ENCODE measurements around the gene FOXD1. TPM values are rescaled to one million over a fixed set of nuclear protein-coding genes. Genes with fewer than 3 reads are reported as not detected.
A peak's percentile ranks its signal among the peaks of the same experiment; 100 is the strongest.

FOXD1 gene
- total RNA-seq, 4 donors from 2014 or later: not detected

DNA sequence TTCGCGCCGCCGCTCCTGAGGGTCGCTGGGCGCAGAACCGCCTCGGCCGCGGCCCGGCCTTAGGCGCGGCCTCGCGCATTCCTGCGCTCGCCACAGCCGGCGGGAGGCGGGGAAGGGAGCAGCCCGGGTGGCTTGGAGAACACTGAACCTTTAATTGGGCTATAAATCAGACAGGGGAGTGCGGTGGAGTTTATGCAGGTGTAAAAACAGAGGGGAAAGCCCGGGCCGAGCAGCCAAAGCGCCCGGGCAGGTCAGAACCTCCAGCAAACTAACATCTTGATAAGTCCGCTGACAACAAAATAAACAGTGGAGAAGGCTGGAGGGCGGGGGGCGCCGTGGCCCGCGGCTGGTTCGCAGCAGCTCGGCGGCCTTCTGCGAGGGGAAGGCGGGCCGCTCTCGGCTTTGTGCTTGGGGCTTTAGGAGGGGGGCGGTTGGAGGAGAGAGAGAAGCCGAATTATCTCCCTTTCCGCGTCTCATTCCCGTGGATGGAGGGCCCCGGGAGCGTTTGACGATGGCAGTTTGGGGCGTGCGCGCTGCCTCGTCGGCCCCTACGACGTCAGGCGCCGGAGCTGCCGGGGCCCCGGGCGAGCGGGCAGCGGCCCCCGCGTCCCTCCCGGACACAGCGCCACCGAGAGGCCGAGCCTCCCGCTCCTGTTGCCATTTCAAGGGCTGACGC, 11.3 kb downstream of the FOXD1 start:
- Histone ChIP-seq H3K4me1 (peaks cover 9 to 21% (median 19%) of the 10 kb centered on the region in 4 donors), H3K4me3 (peak overlapping the region in 3 of 4 donors; percentile 13 to 46 (median 26)), H3K36me3 (no peaks in the 10 kb centered on the region), H3K27me3 (peaks cover 99% of the 10 kb centered on the region), H3K9me3 (no peaks in the 10 kb centered on the region), H3K27ac (no peak overlapping the region)
- in situ Hi-C loops (cut with MboI; ENCODE audit: low pct_ligation_motif_present in 1 of 4, low pct_unique_long_range_greater_than_20kb in 1 of 4, low sequenced_read_pairs in 3 of 4): loop anchor here (10.0 to 25.0 kb wide), 4 partner anchors 125 to 225 kb away; no protein-coding TSS in a partner anchor
- peak; percentile 55 for DNase-seq
- TF ChIP-seq, protein P1, sequence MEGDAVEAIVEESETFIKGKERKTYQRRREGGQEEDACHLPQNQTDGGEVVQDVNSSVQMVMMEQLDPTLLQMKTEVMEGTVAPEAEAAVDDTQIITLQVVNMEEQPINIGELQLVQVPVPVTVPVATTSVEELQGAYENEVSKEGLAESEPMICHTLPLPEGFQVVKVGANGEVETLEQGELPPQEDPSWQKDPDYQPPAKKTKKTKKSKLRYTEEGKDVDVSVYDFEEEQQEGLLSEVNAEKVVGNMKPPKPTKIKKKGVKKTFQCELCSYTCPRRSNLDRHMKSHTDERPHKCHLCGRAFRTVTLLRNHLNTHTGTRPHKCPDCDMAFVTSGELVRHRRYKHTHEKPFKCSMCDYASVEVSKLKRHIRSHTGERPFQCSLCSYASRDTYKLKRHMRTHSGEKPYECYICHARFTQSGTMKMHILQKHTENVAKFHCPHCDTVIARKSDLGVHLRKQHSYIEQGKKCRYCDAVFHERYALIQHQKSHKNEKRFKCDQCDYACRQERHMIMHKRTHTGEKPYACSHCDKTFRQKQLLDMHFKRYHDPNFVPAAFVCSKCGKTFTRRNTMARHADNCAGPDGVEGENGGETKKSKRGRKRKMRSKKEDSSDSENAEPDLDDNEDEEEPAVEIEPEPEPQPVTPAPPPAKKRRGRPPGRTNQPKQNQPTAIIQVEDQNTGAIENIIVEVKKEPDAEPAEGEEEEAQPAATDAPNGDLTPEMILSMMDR (IDR thresholded peaks at IDR 0.05): peak in 2 of 5 experiments; percentile 17 to 19
- no peak for TF ChIP-seq POLR2A (IDR thresholded peaks at IDR 0.05)
- intact Hi-C loops (cut with DNase I; ENCODE audit: low total_unique reads): no loop called here
- WGBS, 2 donors (ENCODE audit: low coverage in 1 of 2): 7% methylated on average over 36 of the region's 69 CpGs; no CpG with 5 or more reads in 1 of the 2 donors

DNA sequence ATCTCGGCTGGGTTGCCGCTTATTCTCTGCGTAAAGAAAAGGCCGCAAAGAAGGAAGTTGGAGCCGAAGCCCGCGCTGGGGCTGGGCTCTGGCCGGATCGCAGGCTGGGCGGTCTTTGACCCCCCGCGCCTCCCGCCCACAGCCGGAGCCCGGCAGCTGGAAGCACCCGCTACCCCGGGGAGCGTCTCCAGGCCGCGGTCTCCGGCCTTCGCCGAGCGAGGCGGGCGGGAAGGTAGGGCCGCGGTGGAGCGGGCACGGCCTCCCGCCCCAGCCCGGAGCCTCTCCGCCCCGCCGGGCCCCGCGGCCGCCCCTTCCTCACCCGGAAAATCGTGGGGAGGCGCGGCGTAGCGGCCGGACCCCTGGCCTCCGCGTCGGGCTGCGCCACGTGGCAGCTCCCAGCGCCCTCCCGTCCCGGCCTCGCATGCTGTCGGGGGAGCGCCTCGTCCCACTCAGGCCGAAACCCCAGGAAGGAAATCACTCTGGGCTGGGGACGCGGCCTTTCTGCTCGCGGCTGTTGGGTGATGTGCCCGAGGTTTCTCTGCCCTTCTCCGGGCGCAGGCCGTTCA, 12.0 kb downstream of the FOXD1 start:
- in situ Hi-C loops (cut with MboI; ENCODE audit: low pct_ligation_motif_present in 1 of 4, low pct_unique_long_range_greater_than_20kb in 1 of 4, low sequenced_read_pairs in 3 of 4) (loop anchor here (10.0 to 25.0 kb wide), 4 partner anchors 124 to 224 kb away; no protein-coding TSS in a partner anchor), intact Hi-C loops (cut with DNase I; ENCODE audit: low total_unique reads) (no loop called here)
- no peak for DNase-seq
- Histone ChIP-seq H3K4me3 (peak overlapping the region in 3 of 4 donors; percentile 13 to 46 (median 26)), H3K9me3 (no peaks in the 10 kb centered on the region), H3K4me1 (peaks cover 9 to 21% (median 19%) of the 10 kb centered on the region in 4 donors), H3K27ac (no peak overlapping the region), H3K36me3 (no peaks in the 10 kb centered on the region), H3K27me3 (peaks cover 99% of the 10 kb centered on the region)
- WGBS, 2 donors (ENCODE audit: low coverage in 1 of 2): 3% methylated on average over 25 of the region's 66 CpGs; no CpG with 5 or more reads in 1 of the 2 donors
- no peak for TF ChIP-seq POLR2AphosphoS5 (IDR thresholded peaks at IDR 0.05)
- TF ChIP-seq, protein P1 (IDR thresholded peaks at IDR 0.05): no peak

DNA sequence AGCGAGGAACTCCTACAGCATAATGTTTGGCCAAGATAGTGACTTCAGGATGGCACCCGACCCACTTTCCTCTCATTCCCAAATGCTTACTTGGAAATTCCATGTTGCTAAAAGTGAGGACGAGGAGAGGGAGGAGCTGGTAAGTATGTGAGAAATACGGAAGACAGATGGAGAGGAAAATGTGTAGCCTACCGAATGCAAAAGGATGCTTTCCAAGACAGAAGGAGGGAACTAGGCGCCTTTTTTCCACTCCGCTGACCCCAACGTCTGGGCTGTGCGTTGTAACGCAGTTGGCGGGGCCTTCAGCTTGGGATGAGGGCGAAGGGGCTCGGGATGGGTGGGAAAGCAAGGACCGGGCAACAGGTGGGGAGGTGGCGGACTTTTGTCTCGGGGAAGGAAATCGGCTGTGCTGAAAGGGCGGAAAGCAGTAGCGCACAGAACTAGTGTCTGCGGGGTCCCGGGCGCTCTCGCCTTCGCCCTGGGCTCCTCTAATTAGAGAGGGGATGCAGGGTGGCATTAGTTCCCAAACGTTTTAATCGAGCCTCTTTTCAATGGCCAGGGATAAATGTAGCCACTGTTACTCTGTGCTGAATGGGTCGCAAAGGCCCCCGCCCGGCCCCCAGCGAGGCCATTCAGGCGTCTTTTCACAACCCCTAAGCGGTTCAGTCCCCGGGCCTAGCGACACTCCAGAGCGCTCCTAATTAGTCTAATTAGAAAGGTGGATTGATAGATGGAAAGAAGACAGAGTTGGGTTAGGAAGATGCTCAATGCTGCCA, 12.6 kb downstream of the FOXD1 start:
- Histone ChIP-seq H3K36me3 (no peaks in the 10 kb centered on the region), H3K4me1 (peaks cover 9 to 21% (median 19%) of the 10 kb centered on the region in 4 donors), H3K27ac (no peak overlapping the region), H3K9me3 (no peaks in the 10 kb centered on the region), H3K4me3 (peak overlapping the region in 1 of 4 donors; percentile 46), H3K27me3 (peaks cover 96% of the 10 kb centered on the region)
- no peak for DNase-seq
- no peak for TF ChIP-seq POLR2A (IDR thresholded peaks at IDR 0.05)
- no peak for TF ChIP-seq EP300 (IDR thresholded peaks at IDR 0.05; ENCODE audit: low read depth)
- TF ChIP-seq, protein P1 (IDR thresholded peaks at IDR 0.05): no peak
- no peak for TF ChIP-seq POLR2AphosphoS5 (IDR thresholded peaks at IDR 0.05)
- in situ Hi-C loops (cut with MboI; ENCODE audit: low pct_ligation_motif_present in 1 of 4, low pct_unique_long_range_greater_than_20kb in 1 of 4, low sequenced_read_pairs in 3 of 4) (loop anchor here (10.0 to 25.0 kb wide), 4 partner anchors 124 to 224 kb away; no protein-coding TSS in a partner anchor), intact Hi-C loops (cut with DNase I; ENCODE audit: low total_unique reads) (no loop called here)
- WGBS, 2 donors (ENCODE audit: low coverage in 1 of 2): 34 to 37% methylated on average over 7 to 35 of the region's 35 CpGs

DNA sequence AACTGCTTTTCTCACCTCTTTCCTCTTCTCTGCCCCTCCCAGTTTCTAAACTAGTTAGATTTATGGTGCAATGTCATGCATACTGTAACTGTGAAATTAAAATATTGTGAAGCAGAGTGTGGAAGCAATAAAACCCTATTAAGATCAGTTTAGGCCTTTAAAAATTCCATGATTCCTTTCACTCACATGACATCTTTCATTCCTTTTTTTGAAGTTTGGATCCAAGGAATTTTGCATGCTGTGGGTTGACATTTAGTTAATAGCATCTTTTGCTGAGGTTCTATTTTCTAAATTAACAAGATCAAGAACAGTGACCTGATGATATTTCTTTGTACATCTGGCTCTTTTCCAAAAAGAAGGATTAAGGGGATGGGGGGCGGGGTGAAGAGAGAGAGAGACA, 13.7 kb downstream of the FOXD1 start:
- DNase-seq: no peak
- H3K27ac ChIP-seq: no peak overlapping the region
- no peaks in the 10 kb centered on the region for H3K36me3 ChIP-seq
- H3K4me3 ChIP-seq: no peak overlapping the region
- intact Hi-C loops (cut with DNase I; ENCODE audit: low total_unique reads): no loop called here
- in situ Hi-C loops (cut with MboI; ENCODE audit: low pct_ligation_motif_present in 1 of 4, low pct_unique_long_range_greater_than_20kb in 1 of 4, low sequenced_read_pairs in 3 of 4): loop anchor here (10.0 to 25.0 kb wide), 4 partner anchors 123 to 223 kb away; no protein-coding TSS in a partner anchor
- peaks cover 9 to 21% (median 19%) of the 10 kb centered on the region in 4 donors for H3K4me1 ChIP-seq
- no peaks in the 10 kb centered on the region for H3K9me3 ChIP-seq
- TF ChIP-seq POLR2A (IDR thresholded peaks at IDR 0.05) (no peak), POLR2AphosphoS5 (IDR thresholded peaks at IDR 0.05) (no peak), EP300 (IDR thresholded peaks at IDR 0.05; ENCODE audit: low read depth) (no peak)
- TF ChIP-seq, protein P1 (IDR thresholded peaks at IDR 0.05): no peak
- WGBS, 2 donors (ENCODE audit: low coverage in 1 of 2): 48 to 63% methylated on average over 1 of the region's 1 CpG
- peaks cover 97% of the 10 kb centered on the region for H3K27me3 ChIP-seq
